Measurements from ENCODE around the gene CEP250. TPM values are rescaled to one million over a fixed set of nuclear protein-coding genes. Genes with fewer than 3 reads are reported as not detected.

The CEP250 gene
- polyA plus RNA-seq, 6 donors from 2014 or later = 3.4 to 20.5 (median 5.2) TPM; not detected in 1

- Mint-ChIP-seq H3K27me3 (no peaks in the 10 kb centered on the region), H3K9me3 (no peaks in the 10 kb centered on the region), H3K27ac (peak overlapping the region in 2 of 6 donors; percentile 11 to 79), H3K4me3 (no peak overlapping the region), H3K4me1 (peaks cover 12 to 15% (median 14%) of the 10 kb centered on the region in 3 donors), H3K36me3 (no peaks in the 10 kb centered on the region)
- peak; percentile 79 to 83 for ATAC-seq (ENCODE audit: low read depth in 2 of 2)
- DNase-seq = peak; percentile 61
Measured at GRCh38 chr20:35463455-35464300, 8.3 kb downstream of the CEP250 start.

GRCh38 chr20:35465976-35466375, 10.6 kb downstream of the CEP250 start:
- no peak for DNase-seq
- Mint-ChIP-seq H3K27ac (peak overlapping the region in 1 of 6 donors; percentile 19), H3K9me3 (no peaks in the 10 kb centered on the region), H3K27me3 (no peaks in the 10 kb centered on the region), H3K36me3 (no peaks in the 10 kb centered on the region), H3K4me3 (no peak overlapping the region), H3K4me1 (peaks cover 18 to 27% (median 22%) of the 10 kb centered on the region in 3 donors)
- no peak for ATAC-seq (ENCODE audit: low read depth in 2 of 2)

GRCh38 chr20:35466856-35467255, 11.5 kb downstream of the CEP250 start:
- H3K4me3 Mint-ChIP-seq = no peak overlapping the region
- peak overlapping the region in 1 of 6 donors; percentile 43 for H3K27ac Mint-ChIP-seq
- ATAC-seq (ENCODE audit: low read depth in 2 of 2) (no peak), DNase-seq (no peak)
- H3K9me3 Mint-ChIP-seq = no peaks in the 10 kb centered on the region
- no peaks in the 10 kb centered on the region for H3K36me3 Mint-ChIP-seq
- H3K4me1 Mint-ChIP-seq = peaks cover 19 to 28% (median 27%) of the 10 kb centered on the region in 3 donors
- H3K27me3 Mint-ChIP-seq = no peaks in the 10 kb centered on the region

GRCh38 chr20:35467339-35468224, 12.2 kb downstream of the CEP250 start:
- no peak for DNase-seq
- Mint-ChIP-seq H3K27ac (peak overlapping the region in 3 of 6 donors; percentile 3 to 44 (median 30)), H3K4me1 (peaks cover 19 to 30% (median 28%) of the 10 kb centered on the region in 3 donors), H3K36me3 (no peaks in the 10 kb centered on the region), H3K9me3 (no peaks in the 10 kb centered on the region), H3K4me3 (no peak overlapping the region), H3K27me3 (no peaks in the 10 kb centered on the region)
- no peak for ATAC-seq (ENCODE audit: low read depth in 2 of 2)

- Mint-ChIP-seq H3K4me3 (no peak overlapping the region), H3K27ac (peak overlapping the region in 1 of 6 donors; percentile 62), H3K4me1 (peaks cover 18 to 29% (median 28%) of the 10 kb centered on the region in 3 donors), H3K36me3 (no peaks in the 10 kb centered on the region), H3K27me3 (no peaks in the 10 kb centered on the region), H3K9me3 (no peaks in the 10 kb centered on the region)
- ATAC-seq (ENCODE audit: low read depth in 2 of 2) = no peak
- DNase-seq = no peak
Measured at GRCh38 chr20:35468671-35469334, 13.4 kb downstream of the CEP250 start.

- Mint-ChIP-seq H3K9me3 (no peaks in the 10 kb centered on the region), H3K36me3 (no peaks in the 10 kb centered on the region), H3K27me3 (no peaks in the 10 kb centered on the region), H3K27ac (peak overlapping the region in 5 of 6 donors; percentile 30 to 92 (median 91)), H3K4me3 (peak overlapping the region in 2 of 8 donors; percentile 4 to 12), H3K4me1 (peaks cover 18 to 29% (median 28%) of the 10 kb centered on the region in 3 donors)
- ATAC-seq (ENCODE audit: low read depth in 2 of 2) = peak; percentile 79 to 88
- no peak for DNase-seq
Measured at GRCh38 chr20:35472209-35472608, 16.8 kb downstream of the CEP250 start.

- no peaks in the 10 kb centered on the region for H3K9me3 Mint-ChIP-seq
Measured at GRCh38 chr20:35473684-35474083, 18.3 kb downstream of the CEP250 start.

GRCh38 chr20:35474303-35474871, 19.0 kb downstream of the CEP250 start:
- H3K36me3 Mint-ChIP-seq = peaks cover 0 to 5% of the 10 kb centered on the region in 2 donors
- H3K27ac Mint-ChIP-seq = no peak overlapping the region
- ATAC-seq (ENCODE audit: low read depth in 2 of 2) (no peak), DNase-seq (no peak)
- H3K4me1 Mint-ChIP-seq = peaks cover 25 to 35% (median 28%) of the 10 kb centered on the region in 3 donors
- H3K27me3 Mint-ChIP-seq = no peaks in the 10 kb centered on the region
- no peak overlapping the region for H3K4me3 Mint-ChIP-seq
- no peaks in the 10 kb centered on the region for H3K9me3 Mint-ChIP-seq

More at GRCh38 chr20:35473684-35474083, 18.3 kb downstream of the CEP250 start:
- Mint-ChIP-seq H3K36me3 (peaks cover 0 to under 1% of the 10 kb centered on the region in 2 donors), H3K27ac (no peak overlapping the region), H3K4me3 (no peak overlapping the region), H3K4me1 (peaks cover 19 to 29% (median 25%) of the 10 kb centered on the region in 3 donors), H3K27me3 (no peaks in the 10 kb centered on the region)
- ATAC-seq (ENCODE audit: low read depth in 2 of 2) (no peak), DNase-seq (no peak)

- peaks cover 0 to 5% of the 10 kb centered on the region in 2 donors for H3K36me3 Mint-ChIP-seq
- H3K4me3 Mint-ChIP-seq = no peak overlapping the region
- ATAC-seq (ENCODE audit: low read depth in 2 of 2) = no peak
- H3K27ac Mint-ChIP-seq = no peak overlapping the region
- H3K9me3 Mint-ChIP-seq = no peaks in the 10 kb centered on the region
- peaks cover 24 to 27% (median 25%) of the 10 kb centered on the region in 3 donors for H3K4me1 Mint-ChIP-seq
- no peak for DNase-seq
- no peaks in the 10 kb centered on the region for H3K27me3 Mint-ChIP-seq
Measured at GRCh38 chr20:35476288-35476687, 20.9 kb downstream of the CEP250 start.

- Mint-ChIP-seq H3K9me3 (peaks cover 0 to 2% (median 0%) of the 10 kb centered on the region in 7 donors), H3K27me3 (no peaks in the 10 kb centered on the region), H3K4me1 (peaks cover 11 to 20% (median 14%) of the 10 kb centered on the region in 3 donors), H3K27ac (peak overlapping the region in 4 of 6 donors; percentile 20 to 88 (median 46)), H3K4me3 (peak overlapping the region in 1 of 8 donors; percentile 57), H3K36me3 (peaks cover 0 to 12% of the 10 kb centered on the region in 2 donors)
- DNase-seq = no peak
- ATAC-seq (ENCODE audit: low read depth in 2 of 2) = peak; percentile 53 to 58
Measured at GRCh38 chr20:35478804-35479472, 23.5 kb downstream of the CEP250 start.

- H3K4me1 Mint-ChIP-seq = peaks cover 15 to 20% (median 20%) of the 10 kb centered on the region in 3 donors
- H3K4me3 Mint-ChIP-seq = no peak overlapping the region
- no peak for DNase-seq
- no peaks in the 10 kb centered on the region for H3K27me3 Mint-ChIP-seq
- no peak for ATAC-seq (ENCODE audit: low read depth in 2 of 2)
- H3K36me3 Mint-ChIP-seq = peaks cover 0 to 21% of the 10 kb centered on the region in 2 donors
- peaks cover 0 to 8% (median 0%) of the 10 kb centered on the region in 7 donors for H3K9me3 Mint-ChIP-seq
- H3K27ac Mint-ChIP-seq = peak overlapping the region in 4 of 6 donors; percentile 5 to 48 (median 24)
Measured at GRCh38 chr20:35479798-35480197, 24.4 kb downstream of the CEP250 start.

GRCh38 chr20:35487479-35487878, 32.1 kb downstream of the CEP250 start:
- ATAC-seq (ENCODE audit: low read depth in 2 of 2) = no peak
- Mint-ChIP-seq H3K4me1 (peaks cover 43 to 62% (median 51%) of the 10 kb centered on the region in 3 donors), H3K36me3 (peaks cover 0 to 16% of the 10 kb centered on the region in 2 donors), H3K27me3 (no peaks in the 10 kb centered on the region), H3K27ac (peak overlapping the region in 1 of 6 donors; percentile 52), H3K4me3 (peak overlapping the region in 1 of 8 donors; percentile 99), H3K9me3 (peaks cover 0 to 8% (median 0%) of the 10 kb centered on the region in 7 donors)
- DNase-seq = no peak

All from naive B cell (primary cell).